ENCODE data around the gene CAPG.
"Not testable (repeated sequence)": the region's sequence is repeated elsewhere in the genome, so short reads cannot be mapped to it uniquely, and the experiment has no call there.

The CAPG gene

DNA sequence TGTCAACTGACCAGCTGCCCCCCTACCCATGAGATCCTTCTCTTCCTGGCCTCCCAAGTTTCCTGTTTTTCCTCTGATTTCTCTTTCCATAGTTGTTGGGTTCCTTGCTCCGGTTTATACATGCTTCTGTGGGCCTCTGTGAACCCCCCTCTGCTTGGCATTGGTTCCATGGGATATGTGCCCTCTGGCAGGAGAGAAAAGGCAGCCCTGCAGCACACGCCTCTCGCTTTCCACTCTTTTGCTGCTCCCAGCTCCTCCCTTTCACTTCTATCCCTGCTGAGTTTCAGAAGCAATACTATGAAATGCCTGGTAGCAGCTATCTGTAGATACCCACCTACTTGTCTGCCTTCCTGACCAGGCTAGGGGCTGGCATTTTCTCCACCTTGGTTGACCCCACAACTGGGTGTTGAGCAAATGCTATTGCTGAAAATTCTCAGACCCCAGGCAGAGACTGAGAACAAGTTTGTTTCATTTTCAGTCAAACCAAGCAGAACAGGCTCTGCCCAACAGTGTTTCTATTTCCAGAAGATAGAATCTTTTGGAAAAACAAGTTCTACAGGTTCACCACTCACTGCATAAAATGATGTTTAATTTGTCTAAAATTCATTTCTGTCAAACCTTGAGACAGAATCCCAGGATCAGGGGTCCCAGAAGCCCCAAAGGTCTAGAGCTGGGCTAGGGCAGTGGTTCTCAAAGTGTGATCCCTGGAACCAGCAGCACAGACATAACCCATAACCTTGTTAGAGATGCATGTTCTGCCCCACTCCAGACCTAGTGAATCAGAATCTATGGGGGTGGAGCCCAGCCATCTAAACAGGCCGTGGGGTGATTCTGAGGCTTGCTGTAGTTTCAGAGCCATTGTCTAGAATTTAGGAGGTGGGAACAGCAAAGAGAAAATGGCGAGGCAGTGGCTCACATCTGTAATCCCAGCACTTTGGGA is 13.4 kb downstream of the CAPG start:
- DNase-seq: no peak

DNA sequence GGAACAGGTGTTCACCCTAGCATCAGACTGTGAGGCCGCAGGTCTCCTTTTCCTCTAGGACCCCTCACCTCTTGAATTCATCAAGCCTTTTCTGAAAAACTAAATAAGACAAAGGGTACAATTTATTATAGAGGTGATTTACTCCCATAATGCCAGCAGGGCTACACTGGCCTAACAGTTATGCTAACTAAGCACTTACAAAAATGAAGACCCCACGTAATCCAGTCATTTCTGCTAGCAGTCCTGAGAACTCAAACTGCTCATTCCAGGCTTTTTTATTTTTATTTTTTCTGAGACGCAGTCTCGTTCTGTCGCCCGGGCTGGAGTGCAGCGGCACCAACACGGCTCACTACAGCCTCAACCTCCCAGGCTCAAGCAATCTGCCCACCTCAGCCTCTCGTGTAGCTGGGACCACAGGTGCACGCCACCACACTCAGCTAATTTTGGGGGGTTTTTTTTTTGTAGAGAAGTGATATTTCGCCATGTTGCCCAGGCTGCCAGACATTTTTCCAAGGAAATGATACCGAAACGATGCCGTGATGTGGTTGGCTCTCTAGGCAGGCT is 14.2 kb downstream of the CAPG start:
- DNase-seq: no peak

DNA sequence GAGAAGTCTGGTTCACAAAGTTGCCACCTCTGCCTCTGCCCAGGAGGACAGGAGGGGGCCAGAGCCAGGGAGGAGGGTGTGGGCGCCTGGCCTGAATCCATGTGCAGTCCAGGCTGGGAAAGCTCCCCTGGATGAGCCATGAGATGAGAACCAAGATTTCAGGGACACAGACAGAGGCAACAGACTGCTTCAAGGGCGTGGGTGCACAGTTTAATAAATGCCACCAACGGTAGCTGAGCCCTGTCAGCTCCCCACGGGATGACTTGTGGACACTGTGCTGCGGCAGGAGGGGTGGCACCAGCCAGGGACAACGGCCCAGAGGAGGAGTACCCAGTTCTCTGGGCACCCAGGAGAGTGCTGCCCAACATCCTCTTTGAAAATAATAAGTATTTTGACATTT is 15.2 kb downstream of the CAPG start:
- no peak for DNase-seq

DNA sequence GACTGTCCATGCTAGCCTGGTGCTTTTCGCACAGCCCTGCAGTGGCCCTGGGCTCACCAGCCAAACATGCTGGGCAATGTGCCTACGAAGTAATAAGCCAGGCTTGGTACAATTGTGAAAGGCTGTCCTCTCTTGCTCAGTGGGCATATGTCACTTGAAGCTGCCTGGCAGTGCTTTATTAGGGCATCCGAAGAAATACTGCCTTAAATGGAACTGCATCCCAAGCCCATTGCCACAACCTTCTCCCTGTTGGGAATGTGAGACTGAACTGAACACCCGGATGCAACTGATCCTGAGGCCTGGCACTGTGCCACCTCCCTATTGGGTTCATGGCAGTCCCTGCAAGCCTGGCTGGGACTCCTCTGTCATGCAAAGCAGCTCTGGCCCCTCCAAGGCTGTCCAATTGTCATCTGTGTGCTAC is 15.9 kb downstream of the CAPG start:
- no peak for DNase-seq

DNA sequence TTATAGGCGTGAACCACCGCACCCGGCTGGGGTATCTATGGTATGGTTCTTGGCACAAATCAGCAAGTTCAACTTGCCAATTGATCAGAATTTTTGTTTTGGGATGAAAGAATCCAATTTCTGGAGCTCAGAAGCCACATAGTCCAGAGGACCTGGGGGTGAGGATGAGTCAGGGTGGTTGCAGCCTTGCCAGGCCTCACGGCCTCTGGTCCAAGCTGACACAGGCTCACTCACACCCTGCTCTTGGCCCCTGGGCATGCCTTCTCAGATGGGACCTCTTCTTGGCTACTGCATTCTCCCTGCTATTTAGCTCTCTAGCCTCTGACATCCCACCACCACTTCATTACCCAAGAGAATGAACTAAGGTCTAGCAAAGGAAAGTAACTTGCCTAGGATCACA is 16.3 kb downstream of the CAPG start:
- no peak for DNase-seq

DNA sequence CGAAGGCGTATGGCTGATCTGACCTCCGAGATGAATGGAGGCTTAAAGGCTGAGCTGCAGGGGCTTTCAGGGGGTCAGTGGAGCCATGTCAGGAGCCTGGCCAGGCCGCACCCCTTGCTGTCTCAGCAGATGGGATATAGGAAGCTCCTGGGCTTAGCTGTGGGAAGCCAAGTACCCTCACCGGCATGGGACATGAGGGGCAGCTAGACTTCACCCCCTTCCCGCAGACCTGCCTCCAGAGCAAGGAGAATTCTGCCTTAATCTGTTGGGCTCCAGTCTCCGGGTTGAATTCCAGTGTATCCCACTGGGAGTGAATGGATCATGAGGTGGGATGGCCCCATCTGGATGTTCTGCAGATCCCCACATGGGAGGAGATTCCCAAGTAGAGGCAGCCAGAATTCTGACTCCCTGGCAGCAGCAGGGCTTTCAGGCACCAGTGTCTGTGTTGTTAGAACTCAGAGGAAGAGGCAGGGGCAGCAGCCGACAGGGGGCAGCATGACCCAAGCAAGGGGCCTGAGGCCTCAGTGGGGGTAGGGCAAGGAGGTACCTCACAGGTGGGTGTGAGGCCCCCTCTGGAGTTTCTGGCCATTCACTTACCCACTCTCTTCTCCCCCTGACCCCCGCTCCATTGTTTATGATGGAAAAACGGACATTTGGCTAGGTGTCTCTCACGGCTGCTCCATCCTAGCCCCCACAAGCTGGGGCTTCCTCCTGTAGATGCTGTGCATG is 19.1 kb downstream of the CAPG start:
- peak; percentile 61 to 79 (median 66) for DNase-seq

DNA sequence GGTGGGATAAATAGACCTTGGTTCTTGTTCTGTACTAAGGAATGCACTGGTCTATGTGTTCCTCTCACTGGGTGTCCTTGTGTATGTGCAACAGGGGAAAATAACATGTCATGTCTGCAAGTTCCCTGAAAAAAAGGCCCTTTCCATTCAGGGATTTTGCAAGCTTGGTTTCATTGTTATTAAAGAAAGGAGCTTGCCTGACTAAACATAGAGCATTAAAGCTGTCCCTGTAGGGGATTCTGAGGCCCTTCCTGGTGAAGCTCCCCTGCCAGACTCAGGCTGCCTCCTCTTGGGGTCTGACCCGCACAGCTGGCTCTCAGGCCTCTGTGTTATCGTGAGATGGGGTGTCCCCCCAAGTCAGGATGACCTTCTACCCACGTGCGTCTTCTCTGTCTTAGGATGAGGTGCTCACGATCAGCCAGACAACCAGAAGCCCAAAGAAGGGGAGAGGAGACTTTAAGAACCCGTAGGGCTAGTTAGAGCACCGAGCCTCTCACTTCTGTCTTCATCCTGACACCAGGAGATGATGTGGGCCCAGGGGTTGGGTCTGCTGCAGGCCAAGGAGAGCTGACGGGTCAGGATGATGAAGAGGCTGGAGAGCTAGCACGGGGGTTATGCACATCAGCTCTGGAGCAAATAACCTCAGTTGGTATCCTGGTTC is 21.2 kb downstream of the CAPG start:
- no peak for DNase-seq

DNA sequence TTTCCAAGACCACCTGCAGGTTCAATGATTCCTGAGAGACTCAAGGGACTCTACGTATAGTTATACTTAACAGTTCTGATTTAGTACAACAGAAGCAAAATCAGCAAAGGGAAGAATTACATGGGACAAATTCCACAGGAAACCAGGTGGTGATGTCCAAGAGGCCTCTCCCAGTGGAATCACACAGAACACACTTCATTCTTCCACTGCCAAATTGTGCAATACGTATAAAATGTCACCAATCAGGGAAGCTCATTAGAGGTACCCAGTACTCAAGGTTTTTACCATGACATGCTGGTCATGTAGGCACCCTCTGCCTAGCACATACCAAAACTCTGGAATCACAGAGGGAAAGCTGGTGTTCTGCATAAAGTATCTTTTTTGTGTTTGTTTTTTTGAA is 22.4 kb downstream of the CAPG start:
- DNase-seq: no peak

DNA sequence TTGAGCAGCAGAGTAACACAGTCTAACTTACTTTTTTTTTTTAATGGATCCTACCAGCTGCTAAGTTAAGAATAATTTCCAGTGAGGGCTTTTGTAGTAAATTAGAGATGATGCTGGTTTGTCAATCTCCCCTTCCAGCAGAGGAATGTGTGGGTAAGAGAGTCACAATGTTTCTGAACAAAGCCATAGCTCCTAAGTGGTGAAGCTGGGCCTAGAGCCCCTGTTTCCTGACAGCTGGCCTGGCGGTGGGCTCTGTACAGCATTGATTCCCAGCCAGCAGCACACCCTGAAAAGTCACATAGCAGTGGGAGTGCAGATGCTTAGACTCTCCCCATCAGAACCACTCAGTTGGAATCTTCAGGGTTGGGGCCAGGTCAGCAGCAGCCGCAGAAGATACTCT is 24.4 kb downstream of the CAPG start:
- no peak for DNase-seq

DNA sequence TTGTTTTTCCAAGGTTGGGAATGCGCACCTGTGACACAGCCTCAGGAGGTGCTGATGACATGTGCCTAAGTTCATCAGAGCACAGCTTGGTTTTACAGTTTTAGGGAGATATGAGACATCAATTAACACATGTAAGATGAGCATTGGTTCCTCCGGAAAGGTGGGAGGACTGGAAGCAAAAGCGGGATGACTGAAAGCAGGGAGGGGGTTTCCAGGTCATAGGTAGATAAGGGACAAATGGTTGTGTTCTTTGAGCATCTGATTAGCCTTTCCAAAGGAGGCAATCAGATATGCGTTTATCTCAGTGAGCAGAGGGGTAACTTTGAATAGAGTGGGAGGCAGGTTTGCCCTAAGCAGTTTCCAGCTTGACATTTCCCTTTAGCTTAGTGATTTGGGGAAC is 26.3 kb downstream of the CAPG start:
- DNase-seq: no peak

DNA sequence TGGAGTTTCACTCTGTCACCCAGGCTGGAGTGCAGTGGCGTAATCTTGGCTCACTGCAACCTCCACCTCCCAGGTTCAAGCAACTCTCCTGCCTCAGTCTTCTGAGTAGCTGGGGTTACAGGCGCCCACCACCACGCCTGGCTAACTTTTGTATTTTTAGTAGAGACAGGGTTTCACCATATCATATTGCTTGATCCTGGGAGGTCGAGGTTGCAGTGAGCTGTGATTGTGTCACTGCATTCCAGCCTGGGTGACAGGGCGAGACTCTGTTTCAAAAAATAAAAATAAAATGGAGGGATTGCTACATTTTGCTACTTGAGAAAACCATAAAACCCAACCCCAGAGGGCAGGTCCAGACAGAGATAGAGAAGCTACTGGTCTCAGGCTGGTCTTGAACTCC is 27.0 kb downstream of the CAPG start:
- DNase-seq: not testable (repeated sequence)

DNA sequence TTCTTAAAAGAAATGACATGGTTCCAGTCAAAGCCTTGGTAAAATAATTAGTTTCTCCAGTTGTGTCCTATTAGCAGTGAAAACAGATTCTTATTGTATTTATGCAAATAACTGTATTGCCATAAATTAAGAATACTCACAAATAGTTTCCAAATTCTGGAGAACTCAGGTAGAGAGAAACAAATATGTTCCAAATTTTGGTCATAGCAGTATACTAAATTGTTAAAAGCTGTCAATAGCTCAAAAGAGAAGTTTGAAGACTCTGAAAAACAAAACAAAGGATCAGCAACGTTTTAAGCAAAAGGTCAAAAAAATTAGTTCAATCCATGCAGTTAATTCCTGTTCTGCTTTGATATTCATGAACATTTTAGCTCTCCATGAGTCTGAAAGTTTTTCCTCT is 30.1 kb downstream of the CAPG start:
- no peak for DNase-seq

DNA sequence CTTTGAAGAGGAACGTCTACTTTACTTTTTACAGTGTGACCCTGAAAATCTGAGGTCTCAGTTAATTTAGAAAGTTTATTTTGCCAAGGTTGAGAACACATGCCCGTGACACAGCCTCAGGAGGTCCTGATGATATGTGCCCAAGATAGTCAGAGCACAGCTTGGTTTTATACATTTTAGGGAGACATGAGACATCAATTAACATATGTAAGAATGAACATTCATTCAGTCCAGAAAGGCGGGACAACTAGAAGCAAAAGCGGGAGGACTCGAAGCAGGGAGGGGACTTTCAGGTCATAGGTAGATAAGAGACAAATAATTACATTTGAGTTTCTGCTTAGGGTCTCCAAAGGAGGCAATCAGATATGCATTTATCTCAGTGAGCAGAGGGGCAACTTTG is 31.9 kb downstream of the CAPG start:
- no peak for DNase-seq

DNA sequence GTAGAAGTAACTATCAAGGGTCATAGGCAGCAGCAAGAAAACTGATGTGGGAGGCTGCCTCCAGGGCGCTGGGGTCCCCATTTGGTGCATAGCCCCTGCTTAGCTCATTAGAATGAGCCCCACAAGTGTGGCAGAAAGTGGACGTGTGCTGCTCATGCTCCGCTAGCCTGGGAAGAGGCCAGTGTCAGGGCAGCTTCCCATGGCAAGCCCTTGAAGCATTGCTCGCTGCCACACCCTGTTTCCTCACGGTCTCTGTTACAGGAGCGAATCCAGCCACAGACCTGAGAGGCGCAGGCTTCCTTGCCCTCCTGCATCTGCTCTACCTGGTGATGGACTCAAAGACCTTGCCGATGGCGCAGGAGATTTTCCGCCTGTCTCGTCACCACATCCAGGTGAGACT is 33.1 kb downstream of the CAPG start:
- DNase-seq: no peak

DNA sequence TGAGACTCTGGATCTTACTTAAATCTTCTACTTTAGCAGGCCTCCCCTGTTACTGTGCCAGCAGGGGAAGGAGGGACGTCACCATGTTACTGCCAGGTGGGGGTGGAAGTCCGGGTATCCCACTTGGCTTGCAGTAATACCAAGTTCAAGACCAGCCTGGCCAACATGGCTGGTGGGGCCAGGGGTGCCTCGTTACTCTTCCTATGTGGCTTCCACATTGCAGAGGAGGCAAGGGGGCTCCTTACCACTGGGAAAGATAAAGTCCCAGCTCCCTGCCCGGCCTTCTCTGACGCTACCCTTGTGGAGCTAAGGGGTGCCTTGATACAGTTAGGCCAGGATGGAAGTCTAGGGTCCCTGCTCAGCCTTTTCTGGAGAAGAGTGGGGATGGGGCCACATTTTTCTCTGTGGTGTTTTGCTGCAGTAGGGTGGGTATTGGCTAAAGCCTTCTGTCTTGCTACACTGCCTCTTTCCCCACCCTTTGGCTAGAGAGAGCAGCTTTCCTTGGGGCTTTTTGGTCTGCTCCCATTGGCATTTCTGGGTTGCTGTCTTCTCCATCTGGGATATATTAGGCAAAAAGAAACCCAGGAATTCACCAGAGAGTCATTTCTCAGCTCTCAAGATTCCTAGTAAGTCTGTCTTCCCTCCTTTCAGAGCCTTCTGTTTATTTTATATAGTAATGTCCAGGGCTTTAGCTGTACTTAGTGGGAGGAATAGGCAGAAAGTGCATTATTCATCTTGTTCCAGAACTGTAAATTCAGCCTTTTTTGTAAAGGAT is 33.7 kb downstream of the CAPG start:
- DNase-seq: no peak

DNA sequence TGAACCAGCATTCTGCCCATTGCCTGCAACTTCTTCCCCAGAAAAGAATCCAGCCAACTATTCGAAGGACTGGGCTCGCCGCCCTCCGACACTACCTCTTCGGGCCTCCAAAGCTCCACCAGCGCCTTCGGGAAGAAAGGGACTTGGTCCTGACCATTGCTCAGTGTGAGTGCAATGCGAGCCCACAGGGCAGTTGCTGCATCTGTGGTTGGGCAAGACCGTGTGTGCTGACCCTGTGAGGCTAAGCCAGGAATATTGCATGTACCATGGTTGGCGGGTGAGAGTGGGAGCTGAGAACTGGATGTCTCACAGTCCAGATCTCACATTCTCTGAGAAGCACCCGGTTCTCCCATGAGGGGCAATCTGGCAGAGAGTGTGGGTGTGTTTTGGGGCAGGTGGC is 39.1 kb downstream of the CAPG start:
- no peak for DNase-seq

DNA sequence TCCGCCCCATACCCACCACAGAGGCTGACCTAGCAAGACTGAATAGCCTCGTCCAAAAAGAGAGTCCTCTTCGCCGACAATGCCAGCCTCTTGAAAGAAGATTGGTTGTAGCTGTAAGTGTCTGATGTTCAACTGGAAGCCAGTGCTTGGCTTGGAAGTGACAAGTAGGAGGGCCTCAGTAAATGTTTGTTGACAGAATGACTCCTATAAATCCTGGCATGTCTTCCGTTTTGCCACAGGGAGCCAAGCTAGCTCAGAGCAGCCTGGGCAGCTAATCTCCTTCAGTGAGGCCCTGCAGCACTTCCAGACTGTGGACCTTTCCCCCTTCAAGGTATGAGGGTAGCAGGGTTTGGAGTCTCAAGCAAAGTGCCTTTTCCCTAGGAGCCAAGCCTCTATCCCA is 40.7 kb downstream of the CAPG start:
- DNase-seq: no peak

DNA sequence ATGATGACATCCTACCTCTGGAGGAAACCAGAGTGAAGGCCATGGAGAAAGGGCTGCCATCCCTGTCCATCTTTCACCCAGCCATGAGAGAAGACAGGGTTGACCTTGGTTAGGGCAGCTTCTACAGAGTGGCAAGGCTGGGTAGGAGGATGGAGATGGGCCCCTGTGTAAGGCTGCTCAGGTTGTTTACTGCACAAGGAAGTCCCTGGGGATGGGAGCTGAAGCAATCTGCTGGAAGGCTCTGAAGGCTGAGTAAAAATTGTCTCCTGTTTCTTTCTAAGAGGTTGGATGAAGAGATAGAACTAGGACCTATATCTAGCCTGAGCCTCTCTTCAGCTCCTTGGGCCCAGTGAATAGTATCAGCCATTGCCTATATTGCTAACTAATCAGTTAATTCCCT is 41.2 kb downstream of the CAPG start:
- DNase-seq: no peak

DNA sequence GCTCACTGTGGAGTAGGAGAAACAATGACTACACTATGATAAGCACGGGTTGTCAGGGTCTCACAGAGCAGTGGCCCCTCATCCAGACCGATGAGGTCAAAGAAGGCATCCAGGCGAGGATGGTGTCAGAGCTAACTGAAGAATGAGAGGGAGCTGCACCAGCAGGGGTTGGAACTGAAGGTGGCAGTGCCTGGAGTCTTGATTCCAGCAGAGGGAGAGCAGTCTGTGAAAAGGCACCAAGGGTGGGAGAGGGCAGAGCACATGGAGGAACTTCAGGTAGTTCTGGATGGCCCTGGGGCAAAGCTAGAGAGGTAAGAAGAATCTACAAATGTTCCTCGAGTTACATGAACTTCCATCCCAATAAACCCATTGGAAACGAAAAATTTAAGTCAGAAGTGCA is 43.0 kb downstream of the CAPG start:
- no peak for DNase-seq

DNA sequence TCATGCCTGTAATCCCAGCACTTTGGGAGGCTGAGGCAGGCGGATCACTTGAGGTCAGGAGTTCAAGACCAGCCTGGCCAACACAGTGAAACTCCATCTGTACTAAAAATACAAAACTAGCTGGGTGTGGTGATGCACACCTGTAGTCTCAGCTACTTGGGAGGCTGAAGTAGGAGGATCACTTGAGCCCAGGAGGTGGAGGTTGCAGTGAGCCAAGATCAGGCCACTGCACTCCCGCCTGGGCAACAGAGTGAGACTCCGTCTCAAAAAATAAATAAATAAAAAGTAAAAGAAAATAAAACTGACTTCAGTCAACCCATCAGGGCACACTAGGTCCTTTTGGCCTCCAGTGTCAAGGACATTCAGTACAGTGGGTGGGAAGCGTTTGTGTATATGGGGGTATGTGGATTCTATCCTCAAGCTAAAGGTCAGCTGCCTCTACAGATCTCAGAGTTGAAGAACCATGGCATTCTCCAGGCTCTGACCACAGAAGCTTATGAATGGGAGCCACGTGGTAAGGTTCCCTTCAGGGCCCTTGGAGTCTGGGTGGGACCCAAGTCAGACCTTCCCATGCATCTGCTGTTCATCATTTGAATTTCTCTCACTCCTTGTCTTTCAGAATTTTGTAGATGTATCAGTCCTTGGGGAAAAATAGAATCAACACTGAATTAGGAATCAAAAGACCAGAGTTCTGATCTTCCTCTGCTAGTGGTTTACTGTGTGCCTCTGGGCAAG is 47.3 kb downstream of the CAPG start:
- DNase-seq: not testable (repeated sequence)

DNA sequence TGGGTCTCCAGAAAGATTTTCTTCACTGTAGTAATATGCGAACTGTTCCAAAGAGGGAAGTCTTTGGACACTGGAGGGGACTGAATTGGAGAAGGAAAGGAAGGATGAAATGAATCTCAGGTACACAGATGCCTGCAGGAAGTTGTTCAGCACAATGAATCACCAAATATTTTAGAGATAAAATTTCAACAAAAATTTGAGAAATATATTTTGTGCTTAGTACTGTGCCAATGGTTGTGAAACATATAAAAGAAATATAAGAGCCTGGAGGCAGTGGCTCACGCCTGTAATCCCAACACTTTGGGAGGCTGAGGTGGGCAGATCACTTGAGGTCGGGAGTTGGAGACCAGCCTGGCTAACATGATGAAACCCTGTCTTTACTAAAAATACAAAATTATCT is 52.4 kb downstream of the CAPG start:
- DNase-seq: no peak

DNA sequence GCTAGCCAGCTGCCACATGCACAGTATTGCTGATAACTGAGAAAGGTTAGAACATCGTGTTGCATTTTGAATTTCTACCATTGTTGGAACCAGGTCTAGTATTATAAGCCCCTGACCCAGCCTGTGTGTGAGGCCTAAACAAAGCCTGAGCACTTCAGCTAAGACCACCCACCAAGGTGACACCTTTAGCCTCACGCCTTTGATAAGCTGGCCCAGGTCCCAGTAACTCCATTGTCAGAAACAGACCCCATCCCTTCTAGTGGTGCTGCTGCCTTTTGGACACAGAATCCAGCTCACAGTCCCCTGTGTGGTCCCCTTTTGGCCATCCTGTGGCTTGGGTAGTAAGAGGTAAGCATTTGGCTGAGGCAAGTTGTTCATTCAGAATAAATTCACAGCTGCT is 54.0 kb downstream of the CAPG start:
- DNase-seq: no peak
